GM06990 (cell line): ENCODE measurements around the gene TMEM128.
A peak's percentile ranks its signal among the peaks of the same experiment; 100 is the strongest.
"Not testable (repeated sequence)": the region's sequence is repeated elsewhere in the genome, so short reads cannot be mapped to it uniquely, and the experiment has no call there.

ENCODE experiments used
- DNase-seq: peaks from one replicate; pipeline ENCODE4 v3.0.0-alpha.2; 2011; ENCODE audit not compliant: insufficient read length; ENCODE audit errors: extremely low read depth
- H3K27me3 ChIP-seq: replicated peaks from 2 replicates; pipeline ENCODE4 v1.6.0; 2011; ENCODE audit warnings: low read length; ENCODE audit not compliant: control insufficient read depth, insufficient read depth
- H3K36me3 ChIP-seq: 2 replicates; pipeline ENCODE4 v1.5.1; 2011; ENCODE audit warnings: low read length; ENCODE audit not compliant: control insufficient read depth, insufficient read depth
- H3K4me3 ChIP-seq: replicated peaks from 2 replicates; pipeline ENCODE4 v1.5.1; 2011; ENCODE audit warnings: low read depth, mild to moderate bottlenecking, control low read depth, low read length
- TF ChIP-seq, protein P1 (sequence below): IDR thresholded peaks from 2 replicates; pipeline ENCODE4 v1.5.1; 2011; ENCODE audit warnings: low read length, control low read depth, mild to moderate bottlenecking, inconsistent platforms; ENCODE audit not compliant: insufficient read depth, poor library complexity, severe bottlenecking

TMEM128 gene

GRCh38 chr4:4254666-4255065 lies 6.6 kb upstream of the TMEM128 start:
- TF ChIP-seq, protein P1, sequence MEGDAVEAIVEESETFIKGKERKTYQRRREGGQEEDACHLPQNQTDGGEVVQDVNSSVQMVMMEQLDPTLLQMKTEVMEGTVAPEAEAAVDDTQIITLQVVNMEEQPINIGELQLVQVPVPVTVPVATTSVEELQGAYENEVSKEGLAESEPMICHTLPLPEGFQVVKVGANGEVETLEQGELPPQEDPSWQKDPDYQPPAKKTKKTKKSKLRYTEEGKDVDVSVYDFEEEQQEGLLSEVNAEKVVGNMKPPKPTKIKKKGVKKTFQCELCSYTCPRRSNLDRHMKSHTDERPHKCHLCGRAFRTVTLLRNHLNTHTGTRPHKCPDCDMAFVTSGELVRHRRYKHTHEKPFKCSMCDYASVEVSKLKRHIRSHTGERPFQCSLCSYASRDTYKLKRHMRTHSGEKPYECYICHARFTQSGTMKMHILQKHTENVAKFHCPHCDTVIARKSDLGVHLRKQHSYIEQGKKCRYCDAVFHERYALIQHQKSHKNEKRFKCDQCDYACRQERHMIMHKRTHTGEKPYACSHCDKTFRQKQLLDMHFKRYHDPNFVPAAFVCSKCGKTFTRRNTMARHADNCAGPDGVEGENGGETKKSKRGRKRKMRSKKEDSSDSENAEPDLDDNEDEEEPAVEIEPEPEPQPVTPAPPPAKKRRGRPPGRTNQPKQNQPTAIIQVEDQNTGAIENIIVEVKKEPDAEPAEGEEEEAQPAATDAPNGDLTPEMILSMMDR: no peak
- H3K36me3 ChIP-seq: no peaks in the 10 kb centered on the region

GRCh38 chr4:4254199-4254598 lies 6.2 kb upstream of the TMEM128 start:
- Histone ChIP-seq H3K4me3 (no peak overlapping the region), H3K27me3 (no peaks in the 10 kb centered on the region; the same call in 1 of the 2 replicates), H3K36me3 (no peaks in the 10 kb centered on the region)
- no peak for DNase-seq
- TF ChIP-seq, protein P1: no peak

More at GRCh38 chr4:4254666-4255065, 6.6 kb upstream of the TMEM128 start:
- Histone ChIP-seq H3K4me3 (no peak overlapping the region), H3K27me3 (no peaks in the 10 kb centered on the region; the same call in 1 of the 2 replicates)
- DNase-seq: no peak

- peaks cover 2% of the 10 kb centered on the region for H3K36me3 ChIP-seq
- no peak overlapping the region for H3K4me3 ChIP-seq
- no peak for DNase-seq
- no peaks in the 10 kb centered on the region for H3K27me3 ChIP-seq
- TF ChIP-seq, protein P1: no peak
These were observed 1.8 kb upstream of the TMEM128 start for GRCh38 chr4:4249866-4250265.

DNA sequence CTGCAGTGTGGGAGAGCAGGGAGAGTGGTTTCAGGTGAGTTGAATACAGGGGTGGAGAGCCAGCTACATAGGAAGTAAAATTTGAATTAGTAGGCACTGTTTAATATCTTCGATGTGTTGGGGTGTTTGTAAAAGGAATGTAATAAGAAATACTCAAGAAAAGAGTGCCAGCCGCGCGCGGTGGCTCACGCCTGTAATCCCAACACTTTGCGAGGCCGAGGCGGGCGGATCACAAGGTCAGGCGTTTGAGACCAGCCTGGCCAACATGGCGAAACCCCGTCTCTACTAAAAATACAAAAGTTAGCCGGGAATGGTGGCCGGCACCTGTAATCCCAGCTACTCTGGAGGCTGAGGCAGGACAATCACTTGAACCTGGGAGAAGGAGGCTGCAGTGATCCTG lies 1.3 kb upstream of the TMEM128 start:
- DNase-seq, H3K4me3 ChIP-seq, H3K36me3 ChIP-seq, H3K27me3 ChIP-seq: not testable (repeated sequence)

DNA sequence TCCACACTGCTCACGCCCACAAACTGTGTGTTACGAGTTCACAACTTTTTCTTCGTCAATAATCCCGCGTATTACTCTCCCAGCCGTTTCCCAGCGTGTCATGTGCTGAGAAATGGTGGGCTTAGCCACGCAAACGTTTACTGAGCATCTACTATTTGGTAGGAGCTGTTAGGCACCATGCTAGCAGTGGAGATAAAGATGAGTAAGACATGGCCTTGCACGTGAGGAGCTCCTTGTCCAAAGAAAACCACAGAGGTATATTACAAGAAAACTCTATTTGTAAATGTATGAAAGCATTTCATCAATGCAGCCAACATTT lies 821 bp upstream of the TMEM128 start:
- Histone ChIP-seq H3K4me3 (peak overlapping the region; percentile 92), H3K36me3 (peaks cover 2% of the 10 kb centered on the region), H3K27me3 (no peaks in the 10 kb centered on the region)
- TF ChIP-seq, protein P1: no peak
- no peak for DNase-seq

GRCh38 chr4:4247696-4248028 lies 361 bp downstream of the TMEM128 start:
- H3K4me3 ChIP-seq: peak overlapping the region; percentile 92
- DNase-seq: no peak
- TF ChIP-seq, protein P1: no peak
- H3K36me3 ChIP-seq: peaks cover 4% of the 10 kb centered on the region
- no peaks in the 10 kb centered on the region for H3K27me3 ChIP-seq
